GM19397 (cell line): Measurements from ENCODE around the gene TGFA.

ENCODE experiments used
- ATAC-seq: cut with Tn5 transposase; IDR thresholded peaks from one replicate; pipeline ENCODE4 v1.9.1; 2021; ENCODE audit warnings: mild to moderate bottlenecking, moderate library complexity; ENCODE audit not compliant: unreplicated experiment

TGFA gene

GRCh38 chr2:70553584-70554337 is at the start of gene TGFA:
Gene TGFA (minus strand): TSS chr2:70553826. CDS start chr2:70553767, 59 bp downstream.
- peak; percentile 86 for ATAC-seq

- ATAC-seq = no peak
These were observed 49.4 kb upstream of the TGFA start for GRCh38 chr2:70603066-70603465.

- no peak for ATAC-seq
These were observed 44.6 kb upstream of the TGFA start for GRCh38 chr2:70598197-70598596.

GRCh38 chr2:70596739-70597138 is 43.1 kb upstream of the TGFA start:
- ATAC-seq = no peak

- no peak for ATAC-seq
These were observed 42.7 kb upstream of the TGFA start for GRCh38 chr2:70596293-70596692.

GRCh38 chr2:70583091-70583490 is 29.5 kb upstream of the TGFA start:
- no peak for ATAC-seq

- ATAC-seq = no peak
These were observed 26.7 kb upstream of the TGFA start for GRCh38 chr2:70580352-70580751.

- no peak for ATAC-seq
These were observed 21.0 kb upstream of the TGFA start for GRCh38 chr2:70574618-70575017.

- no peak for ATAC-seq
These were observed 20.5 kb upstream of the TGFA start for GRCh38 chr2:70574109-70574508.

GRCh38 chr2:70570041-70570661 is 16.5 kb upstream of the TGFA start:
- no peak for ATAC-seq

- no peak for ATAC-seq
These were observed 15.9 kb upstream of the TGFA start for GRCh38 chr2:70569559-70569958.

GRCh38 chr2:70566906-70567305 is 13.3 kb upstream of the TGFA start:
- no peak for ATAC-seq

- ATAC-seq = no peak
These were observed 12.8 kb upstream of the TGFA start for GRCh38 chr2:70566464-70566863.

GRCh38 chr2:70565039-70565731 is 11.6 kb upstream of the TGFA start:
- ATAC-seq = no peak

GRCh38 chr2:70561893-70562292 is 8.3 kb upstream of the TGFA start:
- ATAC-seq = no peak

GRCh38 chr2:70560442-70560841 is 6.8 kb upstream of the TGFA start:
- ATAC-seq = no peak

- no peak for ATAC-seq
These were observed 6.4 kb upstream of the TGFA start for GRCh38 chr2:70560040-70560439.

GRCh38 chr2:70558195-70558808 is 4.7 kb upstream of the TGFA start:
- ATAC-seq = no peak

GRCh38 chr2:70557171-70557838 is 3.7 kb upstream of the TGFA start:
- ATAC-seq = no peak

GRCh38 chr2:70556608-70557007 is 3.0 kb upstream of the TGFA start:
- ATAC-seq = no peak

- ATAC-seq = no peak
These were observed 789 bp upstream of the TGFA start for GRCh38 chr2:70554338-70554892.
